GM12878 (cell line): ENCODE measurements around the gene MAP2K7. TPM values are rescaled to one million over a fixed set of nuclear protein-coding genes. Genes with fewer than 3 reads are reported as not detected.

ENCODE experiments used
- ATAC-seq: fragments of 200-7000 bp; cut with Tn5 transposase; 3 replicates; pipeline ENCODE4 v1.9.1; 2020; ENCODE audit warnings: mild to moderate bottlenecking, moderate library complexity
- BruUV-seq: library from RNA; stranded (reverse); fragments of 400-500 nt; replicated peaks from 2 replicates; lab custom pipeline; 2021; lab: Mats Ljungman, UMichigan
- CTCF ChIA-PET: fragments of 300-600 bp; sonication (Branson Sonifier 250); formaldehyde crosslinking; extraction: SDS; loops from one replicate; lab custom pipeline; 2021; ENCODE audit warnings: inconsistent platforms; lab: Yijun Ruan, JAX
- POLR2A ChIA-PET: fragments of 350-600 bp; formaldehyde crosslinking; extraction: SDS; loops from one replicate; lab custom pipeline; 2021; ENCODE audit warnings: inconsistent platforms; lab: Charles Lee
- RAD21 ChIA-PET: fragments of 300-600 bp; sonication (Branson Sonifier 250); formaldehyde crosslinking; loops from one replicate; lab custom pipeline; 2023; ENCODE audit warnings: antibody characterized with exemption; ENCODE audit not compliant: unreplicated experiment; lab: Charles Lee
- SMC1A ChIA-PET: fragments of 300-600 bp; sonication (Branson Sonifier 250); formaldehyde crosslinking; loops from one replicate; lab custom pipeline; 2023; ENCODE audit not compliant: unreplicated experiment, uncharacterized antibody; lab: Charles Lee
- DNase-seq: peaks from one replicate; pipeline ENCODE4 v3.0.0-alpha.2; 2011; ENCODE audit warnings: low read depth, low spot score
- FAIRE-seq: peaks from 3 replicates; lab custom pipeline; 2011; peaks lifted over from hg19 to GRCh38; lab: Jason Lieb, UNC
- H2AFZ ChIP-seq: 2 replicates; pipeline ENCODE4 v1.6.0; 2011; ENCODE audit warnings: low read depth, low read length, control low read depth; ENCODE audit not compliant: control insufficient read depth
- H3K27ac ChIP-seq: 2 replicates; pipeline ENCODE4 v1.5.1; 2011; ENCODE audit warnings: control low read depth; ENCODE audit not compliant: control insufficient read depth, insufficient read depth
- H3K27me3 ChIP-seq, 2 experiments: replicated peaks in 1 of 2; 2 replicates each; pipeline versions ENCODE4 v1.6.0 to v1.6.1; 2011; ENCODE audit warnings: low read length in 1 of 2; ENCODE audit not compliant: control insufficient read depth in 2 of 2, insufficient read depth in 2 of 2
- H3K36me3 ChIP-seq, 2 experiments: 2 replicates each; pipeline ENCODE4 v1.5.1; 2011; ENCODE audit warnings: low read length in 1 of 2; ENCODE audit not compliant: control insufficient read depth in 2 of 2, insufficient read depth in 2 of 2
- H3K4me1 ChIP-seq: 2 replicates; pipeline ENCODE4 v1.6.1; 2011; ENCODE audit warnings: mild to moderate bottlenecking, low read length, moderate library complexity, mixed read lengths; ENCODE audit not compliant: control insufficient read depth, insufficient read depth
- H3K4me2 ChIP-seq: 2 replicates; pipeline ENCODE4 v1.6.0; 2011; ENCODE audit warnings: control low read depth; ENCODE audit not compliant: control insufficient read depth, insufficient read depth
- H3K4me3 ChIP-seq: fragments of 200-600 bp; sonication (generic); 2 replicates; pipeline ENCODE4 v1.5.1; 2016
- H3K79me2 ChIP-seq: 2 replicates; pipeline ENCODE4 v1.6.0; 2011; ENCODE audit warnings: low read length; ENCODE audit not compliant: control insufficient read depth, insufficient read depth
- H3K9ac ChIP-seq: 2 replicates; pipeline ENCODE4 v1.8.0; 2011; ENCODE audit warnings: low read length, control low read depth, mixed read lengths; ENCODE audit not compliant: control insufficient read depth, insufficient read depth
- H3K9me3 ChIP-seq: replicated peaks from 3 replicates; pipeline ENCODE4 v1.5.1; 2011; ENCODE audit warnings: mild to moderate bottlenecking, low read length; ENCODE audit not compliant: control insufficient read depth, insufficient read depth
- H4K20me1 ChIP-seq: 2 replicates; pipeline ENCODE4 v1.6.0; 2011; ENCODE audit not compliant: control insufficient read depth, insufficient read depth
- EED ChIP-seq: sonication (generic); IDR thresholded peaks from 2 replicates; pipeline ENCODE4 v1.6.1; 2016; ENCODE audit warnings: antibody characterized with exemption, low read depth
- FOXK2 ChIP-seq: fragments of 450-650 bp; IDR thresholded peaks from 2 replicates; pipeline ENCODE4 v1.6.1; 2017; ENCODE audit warnings: mild to moderate bottlenecking, moderate library complexity
- FOXM1 ChIP-seq: IDR thresholded peaks from 2 replicates; pipeline ENCODE4 v1.6.1; 2012; ENCODE audit warnings: low read depth, mild to moderate bottlenecking, inconsistent platforms, low read length, moderate library complexity
- IKZF1 ChIP-seq: fragments of 450-650 bp; conservative IDR thresholded peaks from 2 replicates; pipeline ENCODE4 v1.6.1; 2017; ENCODE audit warnings: antibody characterized with exemption, mild to moderate bottlenecking
- MEF2B ChIP-seq: fragments of 450-650 bp; IDR thresholded peaks from 2 replicates; pipeline ENCODE4 v1.6.1; 2018; ENCODE audit warnings: mild to moderate bottlenecking, moderate library complexity; ENCODE audit not compliant: partially characterized antibody, poor library complexity, severe bottlenecking
- NBN ChIP-seq: fragments of 450-650 bp; IDR thresholded peaks from 2 replicates; pipeline ENCODE4 v1.6.1; 2016
- SMARCA5 ChIP-seq: fragments of 450-650 bp; IDR thresholded peaks from 2 replicates; pipeline ENCODE4 v1.6.1; 2017; ENCODE audit warnings: mild to moderate bottlenecking
- SP1 ChIP-seq: IDR thresholded peaks from one replicate; pipeline ENCODE4 v1.6.1; 2011; ENCODE audit warnings: low read depth, low read length
- SREBF1 ChIP-seq: IDR thresholded peaks from 2 replicates; pipeline ENCODE4 v1.6.1; 2012; ENCODE audit warnings: mild to moderate bottlenecking, low read length
- SUZ12 ChIP-seq: fragments of 200-600 bp; sonication (generic); IDR thresholded peaks from one replicate; pipeline ENCODE4 v1.6.1; 2018; ENCODE audit warnings: antibody characterized with exemption, mild to moderate bottlenecking; ENCODE audit not compliant: unreplicated experiment
- TBL1XR1 ChIP-seq: IDR thresholded peaks from 2 replicates; pipeline ENCODE4 v1.6.1; 2012; ENCODE audit warnings: low read depth, low read length, improper control_type of control experiment
- YY1 ChIP-seq: IDR thresholded peaks from 2 replicates; pipeline ENCODE4 v1.6.1; 2011; ENCODE audit warnings: low read depth, mild to moderate bottlenecking, low read length
- ZNF207 ChIP-seq: fragments of 450-650 bp; IDR thresholded peaks from 2 replicates; pipeline ENCODE4 v1.6.1; 2014; ENCODE audit warnings: antibody characterized with exemption, mild to moderate bottlenecking, borderline replicate concordance
- ZNF592 ChIP-seq: fragments of 450-650 bp; IDR thresholded peaks from 2 replicates; pipeline ENCODE4 v1.6.1; 2017; ENCODE audit warnings: mild to moderate bottlenecking, moderate library complexity
- ZSCAN29 ChIP-seq: fragments of 450-650 bp; IDR thresholded peaks from 2 replicates; pipeline ENCODE4 v1.6.1; 2017; ENCODE audit warnings: mild to moderate bottlenecking, moderate library complexity
- WGBS: methylation state at CpG from one replicate; pipeline ENCODE4 v1.1.6; 2016; ENCODE audit warnings: low lambda C conversion rate; ENCODE audit not compliant: insufficient replicate concordance, insufficient coverage; ENCODE audit errors: missing lambda C conversion rate; 5-methylcytosine and 5-hydroxymethylcytosine counted together
- in situ Hi-C: fragments of 300-500 bp; cut with MboI; formaldehyde crosslinking; loops from 9 replicates; pipeline ENCODE4 v1.14.3; 2018; ENCODE audit warnings: mixed read lengths
- intact Hi-C: fragments of 100-400 bp; cut with micrococcal nuclease; formaldehyde crosslinking; loops from one replicate; pipeline ENCODE4 v1.14.2; 2022; ENCODE audit not compliant: unreplicated experiment
- polyA plus RNA-seq, 11 experiments: library from polyadenylated mRNA; depleted of rRNA in 4 of 11; unstranded in 6 of 11; stranded (reverse) in 5 of 11; fragments of >200 nt; fragmentation: Nextera tagmentation in 4 of 11; fragmentation: Illumina TruSeq in 1 of 11; extraction: Ambion mirVana in 4 of 11; extraction: Trizol in 1 of 11; gene quantifications; 1 replicate in 1 of 11; 2 replicates in 10 of 11; pipeline versions ENCODE4 v1.2.1 to v1.2.3, GENCODE V29; 2011 to 2016; ENCODE audit warnings: inconsistent platforms in 2 of 11, missing spikeins in 2 of 11, low read depth in 1 of 11
- total RNA-seq, 4 experiments: library from RNA; depleted of rRNA in 3 of 4; stranded (reverse); fragments of >200 nt in 3 of 4; fragmentation: Illumina TruSeq in 1 of 4; extraction: Trizol in 1 of 4; gene quantifications; 2 replicates each; pipeline versions ENCODE4 v1.2.1 to v1.2.3, GENCODE V29; 2013 to 2021
- TF ChIP-seq, protein P1 (sequence below): fragments of 450-650 bp; IDR thresholded peaks from 2 replicates; pipeline ENCODE4 v1.6.1; 2014; ENCODE audit warnings: mild to moderate bottlenecking
- TF ChIP-seq, protein P2 (sequence below): fragments of 450-650 bp; IDR thresholded peaks from 2 replicates; pipeline ENCODE4 v1.6.1; 2016; ENCODE audit warnings: mild to moderate bottlenecking

Gene MAP2K7
- total and polyA plus RNA-seq, 10 of the 15 experiments (the other 5 are each of a cell fraction or from before 2014, with no cell fraction given), result 0.34 to 32.2 (median 6.7) TPM

DNA sequence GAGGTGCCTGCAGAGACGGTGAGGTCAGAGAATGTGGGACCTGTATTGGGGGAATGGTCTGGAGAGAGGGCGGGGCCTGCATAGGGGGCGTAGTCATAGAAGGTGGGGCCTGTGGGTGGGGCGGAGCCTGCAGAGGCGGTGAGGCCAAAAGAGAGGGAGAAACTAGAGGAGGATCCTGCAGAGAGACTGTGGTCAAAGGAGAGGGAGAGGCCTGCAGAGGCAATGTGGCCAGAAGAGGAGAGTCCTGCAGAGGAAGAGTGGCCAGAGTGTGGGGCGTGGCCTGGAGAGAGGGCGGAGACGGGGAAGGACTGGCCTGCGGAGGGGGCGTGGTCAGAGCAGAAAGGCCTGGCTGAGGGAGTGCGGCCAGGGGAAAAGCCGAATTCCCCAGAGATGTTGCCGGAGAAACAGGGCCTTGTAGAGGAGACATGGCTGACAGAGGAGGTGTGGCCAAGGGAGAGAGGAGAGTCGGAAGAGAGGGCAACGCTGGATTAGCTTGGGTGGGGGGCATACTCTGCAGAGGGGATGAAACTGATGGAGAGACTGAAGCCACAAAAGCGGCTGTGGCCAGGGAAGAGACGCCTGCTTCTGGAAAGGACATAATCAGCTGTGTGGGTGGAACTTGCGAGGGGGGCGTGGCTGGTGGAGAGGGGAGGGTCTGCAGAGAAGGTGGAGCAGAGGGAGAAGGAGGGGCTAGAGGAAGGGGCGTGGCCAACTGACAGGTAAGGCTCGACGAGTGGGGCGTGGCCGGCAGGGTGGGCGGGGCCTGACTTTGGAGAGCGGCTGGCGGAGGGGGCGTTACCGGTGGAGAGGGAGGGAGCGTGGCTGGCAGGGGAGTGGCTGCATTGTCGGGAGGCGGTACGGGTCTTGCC, 32.0 kb upstream of the MAP2K7 start:
- in situ Hi-C loops (no loop called here), intact Hi-C loops (no loop called here)
- H3K27me3 ChIP-seq, result peaks cover 3% of the 10 kb centered on the region in 2 experiments; a peak in 3 of 4 replicates
- H3K4me1 ChIP-seq, result peaks cover 12% of the 10 kb centered on the region; the same call in 1 of the 2 replicates
- H2AFZ ChIP-seq, result peak overlapping the region; percentile 42; the same call in 1 of the 2 replicates
- ATAC-seq (peak; percentile 47), FAIRE-seq (peak; percentile 74), DNase-seq (peak; percentile 38)
- CTCF ChIA-PET, result no interaction called here
- SMC1A ChIA-PET, result no interaction called here
- H3K79me2 ChIP-seq, result no peaks in the 10 kb centered on the region
- RAD21 ChIA-PET, result no interaction called here
- H3K27ac ChIP-seq, result no peak overlapping the region
- no peaks in the 10 kb centered on the region for H4K20me1 ChIP-seq
- H3K4me2 ChIP-seq, result peak overlapping the region; percentile 78
- no TSS peak for BruUV-seq
- H3K4me3 ChIP-seq, result no peak overlapping the region
- 6% methylated on average over 20 of the region's 33 CpGs for WGBS
- H3K36me3 ChIP-seq, result no peaks in the 10 kb centered on the region
- POLR2A ChIA-PET, result no interaction called here
- no peaks in the 10 kb centered on the region; the same call in 2 of the 3 replicates for H3K9me3 ChIP-seq
- no peak overlapping the region for H3K9ac ChIP-seq
- TF ChIP-seq ZNF592, result no peak
- TF ChIP-seq FOXK2, result peak; percentile 17; the same call in 1 of the 2 replicates
- TF ChIP-seq ZNF207, result no peak
- 0 out of 2 replicates have a peak, but pooled peaks have one; percentile 11 for TF ChIP-seq EED
- no peak for TF ChIP-seq TBL1XR1
- TF ChIP-seq, protein P1, sequence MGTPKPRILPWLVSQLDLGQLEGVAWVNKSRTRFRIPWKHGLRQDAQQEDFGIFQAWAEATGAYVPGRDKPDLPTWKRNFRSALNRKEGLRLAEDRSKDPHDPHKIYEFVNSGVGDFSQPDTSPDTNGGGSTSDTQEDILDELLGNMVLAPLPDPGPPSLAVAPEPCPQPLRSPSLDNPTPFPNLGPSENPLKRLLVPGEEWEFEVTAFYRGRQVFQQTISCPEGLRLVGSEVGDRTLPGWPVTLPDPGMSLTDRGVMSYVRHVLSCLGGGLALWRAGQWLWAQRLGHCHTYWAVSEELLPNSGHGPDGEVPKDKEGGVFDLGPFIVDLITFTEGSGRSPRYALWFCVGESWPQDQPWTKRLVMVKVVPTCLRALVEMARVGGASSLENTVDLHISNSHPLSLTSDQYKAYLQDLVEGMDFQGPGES, result no peak
- TF ChIP-seq, protein P2, sequence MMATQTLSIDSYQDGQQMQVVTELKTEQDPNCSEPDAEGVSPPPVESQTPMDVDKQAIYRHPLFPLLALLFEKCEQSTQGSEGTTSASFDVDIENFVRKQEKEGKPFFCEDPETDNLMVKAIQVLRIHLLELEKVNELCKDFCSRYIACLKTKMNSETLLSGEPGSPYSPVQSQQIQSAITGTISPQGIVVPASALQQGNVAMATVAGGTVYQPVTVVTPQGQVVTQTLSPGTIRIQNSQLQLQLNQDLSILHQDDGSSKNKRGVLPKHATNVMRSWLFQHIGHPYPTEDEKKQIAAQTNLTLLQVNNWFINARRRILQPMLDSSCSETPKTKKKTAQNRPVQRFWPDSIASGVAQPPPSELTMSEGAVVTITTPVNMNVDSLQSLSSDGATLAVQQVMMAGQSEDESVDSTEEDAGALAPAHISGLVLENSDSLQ, result peak; percentile 40; the same call in 1 of the 2 replicates
- peak; percentile 48 for TF ChIP-seq SP1
- no peak for TF ChIP-seq ZSCAN29
- TF ChIP-seq SUZ12, result no peak
- no peak for TF ChIP-seq SREBF1
- 0 out of 2 replicates have a peak, but pooled peaks have one; percentile 21 for TF ChIP-seq IKZF1
- peak; percentile 82 for TF ChIP-seq MEF2B
- peak; percentile 66 for TF ChIP-seq YY1
- no peak for TF ChIP-seq NBN
- TF ChIP-seq SMARCA5, result no peak
- TF ChIP-seq FOXM1, result no peak
